SHP77 (cell line): Measurements from ENCODE around the gene ALLC.

Experiments used
- DNase-seq, 2 experiments: peaks; one replicate each; lab custom pipeline; 2025; lab: John Stamatoyannopoulos, UW

Gene ALLC

GRCh38 chr2:3639653-3640052, 18.3 kb upstream of the ALLC start:
- DNase-seq: no peak

DNA sequence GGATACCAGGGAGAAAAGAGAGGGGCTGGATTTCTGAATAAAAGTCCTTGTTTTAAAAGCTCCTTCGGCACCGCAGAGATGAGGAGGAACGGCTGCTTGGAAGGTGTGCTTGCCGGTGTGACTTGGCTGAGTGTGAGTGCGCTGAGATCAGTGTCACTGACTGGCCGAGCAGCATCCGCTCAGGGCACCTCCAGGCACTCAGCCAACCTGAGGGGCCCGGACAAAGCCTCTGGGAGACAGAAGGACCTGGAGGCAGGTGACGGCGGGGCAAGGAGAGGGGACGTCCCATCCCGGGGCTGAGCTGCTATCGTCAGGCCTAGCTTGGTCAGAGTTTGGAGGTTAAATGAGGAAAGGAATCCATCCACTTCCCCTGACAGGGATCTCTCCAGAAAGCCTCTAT, 16.8 kb upstream of the ALLC start:
- DNase-seq: no peak

GRCh38 chr2:3641841-3642421, 16.1 kb upstream of the ALLC start:
- DNase-seq: no peak

DNA sequence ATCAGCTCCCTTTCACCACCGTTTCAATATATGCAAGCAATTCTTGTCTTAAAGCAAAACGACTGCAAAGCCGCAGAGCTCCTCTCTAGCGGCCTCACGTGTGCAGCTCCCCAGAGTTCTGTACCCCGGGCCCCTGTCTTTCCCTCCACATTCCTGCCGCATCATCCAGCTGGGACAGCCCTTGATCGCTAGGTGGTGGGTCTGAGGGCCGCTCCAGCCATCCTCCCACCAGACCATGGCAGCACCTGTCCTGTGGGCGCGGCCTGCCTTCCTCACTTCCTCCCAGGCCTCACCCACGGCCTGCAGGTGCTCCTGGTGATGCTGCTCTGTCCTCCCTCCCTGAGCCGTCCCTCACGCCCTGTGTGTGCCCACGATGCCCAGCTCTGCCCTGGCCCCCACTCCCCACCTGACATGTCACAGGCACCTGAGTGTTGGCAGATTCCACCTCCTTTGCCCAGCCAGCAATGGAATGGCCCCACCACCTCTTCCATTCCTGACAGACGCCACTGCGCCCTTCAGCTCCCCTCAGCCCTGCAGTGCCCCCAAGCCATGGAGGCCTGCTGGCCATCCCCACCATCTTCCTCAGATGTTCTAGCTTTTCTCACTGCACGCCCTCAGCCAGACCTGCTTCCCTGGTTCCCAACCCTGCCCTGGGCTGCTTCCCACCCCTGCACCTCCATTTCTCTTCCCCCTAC, 15.3 kb upstream of the ALLC start:
- no peak for DNase-seq

- DNase-seq: no peak
These were observed 14.4 kb upstream of the ALLC start for GRCh38 chr2:3643371-3644245.

DNA sequence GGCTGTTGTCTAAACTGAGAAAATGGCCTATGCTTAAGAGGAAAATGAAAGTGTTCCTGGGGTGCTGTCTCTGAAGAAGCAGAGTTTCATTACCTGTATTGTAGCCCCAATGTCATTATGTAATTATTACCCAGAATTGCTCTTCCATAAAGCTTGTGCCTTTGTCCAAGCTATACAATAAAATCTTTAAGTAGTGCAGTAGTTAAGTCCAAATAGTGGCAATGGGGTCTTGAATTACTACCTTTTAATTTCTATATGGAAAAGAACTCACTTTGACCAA, 13.8 kb upstream of the ALLC start:
- no peak for DNase-seq

DNA sequence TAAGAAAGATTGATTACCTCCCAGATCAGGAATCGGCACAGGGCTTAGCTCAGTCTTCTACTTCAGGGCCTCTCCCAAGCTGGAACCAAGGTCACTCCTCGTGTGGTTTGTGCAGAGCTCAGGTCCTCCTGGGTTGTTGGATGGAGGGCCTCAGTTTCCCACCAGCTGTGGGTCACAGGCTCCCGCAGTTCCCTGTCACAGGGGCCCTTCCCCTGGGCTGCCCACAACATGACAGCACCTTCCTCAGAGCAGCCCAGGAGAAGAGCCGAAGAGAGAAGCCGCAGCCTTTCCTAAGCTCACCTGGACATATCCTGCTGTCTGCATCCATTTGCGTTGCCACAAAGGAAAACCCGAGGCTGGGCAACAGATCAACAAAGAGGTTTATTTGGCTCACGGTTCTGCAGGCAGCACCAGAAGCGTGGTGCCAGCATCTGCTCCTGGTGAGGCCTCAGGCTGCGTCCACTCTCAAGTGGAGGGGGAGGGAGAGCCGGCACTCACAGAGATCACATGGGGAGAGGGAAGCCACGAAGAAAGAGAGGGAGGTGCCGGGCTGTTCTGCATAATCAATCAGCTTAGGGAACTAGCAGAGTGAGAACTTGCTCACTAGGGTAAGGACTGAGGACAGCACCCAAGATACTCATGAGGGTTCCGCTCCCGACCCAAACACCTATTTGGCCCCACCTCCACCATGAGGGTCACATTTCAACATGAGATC, 13.0 kb upstream of the ALLC start:
- DNase-seq: no peak

GRCh38 chr2:3645745-3646389, 12.1 kb upstream of the ALLC start:
- DNase-seq: no peak

- no peak for DNase-seq
These were observed 11.6 kb upstream of the ALLC start for GRCh38 chr2:3646446-3646845.

GRCh38 chr2:3647246-3647645, 10.8 kb upstream of the ALLC start:
- no peak for DNase-seq

DNA sequence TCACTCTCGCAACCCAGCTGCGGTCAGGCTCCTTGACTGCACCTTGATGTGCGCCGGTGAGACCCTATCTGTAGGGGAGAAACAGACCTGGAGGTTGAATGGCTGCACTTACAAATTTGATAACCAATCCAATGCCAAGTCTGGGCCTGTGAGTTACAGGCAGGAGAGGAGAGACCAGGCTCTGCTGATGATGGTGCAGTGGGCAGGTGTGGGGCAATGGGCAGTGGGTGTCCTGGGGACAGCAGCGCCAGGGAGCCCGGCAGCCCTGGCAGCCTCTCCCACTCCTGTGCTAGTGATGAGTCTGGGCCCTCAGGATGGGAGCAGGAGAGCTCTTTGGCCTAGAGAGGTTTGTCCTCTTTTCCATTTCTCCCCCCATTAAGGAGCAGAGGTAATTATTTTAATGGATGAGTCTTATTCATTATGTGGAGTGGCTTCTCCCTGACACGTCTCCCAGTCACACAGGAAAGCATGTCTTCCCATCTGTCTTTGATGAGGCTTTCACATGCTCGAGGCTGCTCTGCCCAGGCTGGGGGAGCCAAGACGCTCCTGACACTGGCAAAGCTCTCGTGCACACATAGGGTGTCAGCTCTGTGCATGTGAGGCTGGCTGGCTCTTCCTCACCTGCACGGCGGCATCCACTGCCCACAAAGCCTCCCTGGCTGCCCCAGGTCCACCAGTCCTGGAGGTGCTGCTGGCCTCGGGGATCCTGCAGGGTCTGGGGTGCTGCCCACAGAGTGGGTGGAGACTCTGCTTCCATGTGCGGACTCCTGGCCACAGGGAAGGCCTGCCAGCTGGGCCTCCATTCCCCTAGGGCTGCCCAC, 10.0 kb upstream of the ALLC start:
- no peak for DNase-seq

DNA sequence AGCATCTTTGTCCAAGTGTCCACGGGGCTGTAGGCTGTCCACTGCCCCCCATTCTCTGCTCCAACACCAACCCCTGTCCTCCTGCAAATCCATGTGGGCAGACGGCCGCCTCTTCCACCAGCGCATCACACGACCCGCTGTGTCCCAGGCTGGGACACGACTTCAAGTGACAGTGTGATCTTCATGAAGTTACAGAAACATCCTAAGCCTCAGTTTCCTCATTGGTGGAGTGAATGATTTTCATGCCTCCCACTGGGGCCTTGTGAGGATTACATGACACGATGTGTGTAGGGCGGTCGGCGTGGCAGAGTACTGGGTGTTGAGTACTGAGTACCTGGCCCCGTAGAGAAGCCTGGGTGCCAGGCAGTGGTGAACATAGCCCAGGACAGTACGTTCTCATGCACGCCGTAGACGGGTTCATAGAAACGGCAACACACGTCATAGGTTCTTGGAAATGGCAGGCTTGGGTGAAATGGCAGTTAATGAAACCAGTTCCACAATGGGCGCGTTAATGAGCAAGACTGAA, 9.3 kb upstream of the ALLC start:
- DNase-seq: no peak

DNA sequence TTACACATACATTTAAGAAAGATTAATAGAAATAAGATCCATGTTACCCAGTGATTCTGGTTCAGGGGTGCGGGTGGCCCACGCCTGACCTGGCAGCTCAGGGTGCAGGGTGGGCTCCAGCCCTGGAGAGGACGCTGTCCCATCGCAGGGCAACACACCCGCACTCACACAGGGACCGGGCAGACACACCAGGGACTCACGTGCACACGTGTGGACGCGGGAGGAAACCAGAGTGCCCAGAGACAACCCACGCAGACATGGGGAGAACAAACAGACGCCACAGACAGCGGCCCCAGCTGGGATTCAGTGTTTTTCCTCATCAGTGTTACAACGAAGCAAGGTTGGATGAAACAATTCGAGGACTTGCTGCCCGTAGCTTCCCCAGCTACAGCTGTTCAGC, 8.4 kb upstream of the ALLC start:
- DNase-seq: peak in 1 of 2 experiments; percentile 39

GRCh38 chr2:3650140-3650920, 7.7 kb upstream of the ALLC start:
- DNase-seq: peak; percentile 63 to 70

DNA sequence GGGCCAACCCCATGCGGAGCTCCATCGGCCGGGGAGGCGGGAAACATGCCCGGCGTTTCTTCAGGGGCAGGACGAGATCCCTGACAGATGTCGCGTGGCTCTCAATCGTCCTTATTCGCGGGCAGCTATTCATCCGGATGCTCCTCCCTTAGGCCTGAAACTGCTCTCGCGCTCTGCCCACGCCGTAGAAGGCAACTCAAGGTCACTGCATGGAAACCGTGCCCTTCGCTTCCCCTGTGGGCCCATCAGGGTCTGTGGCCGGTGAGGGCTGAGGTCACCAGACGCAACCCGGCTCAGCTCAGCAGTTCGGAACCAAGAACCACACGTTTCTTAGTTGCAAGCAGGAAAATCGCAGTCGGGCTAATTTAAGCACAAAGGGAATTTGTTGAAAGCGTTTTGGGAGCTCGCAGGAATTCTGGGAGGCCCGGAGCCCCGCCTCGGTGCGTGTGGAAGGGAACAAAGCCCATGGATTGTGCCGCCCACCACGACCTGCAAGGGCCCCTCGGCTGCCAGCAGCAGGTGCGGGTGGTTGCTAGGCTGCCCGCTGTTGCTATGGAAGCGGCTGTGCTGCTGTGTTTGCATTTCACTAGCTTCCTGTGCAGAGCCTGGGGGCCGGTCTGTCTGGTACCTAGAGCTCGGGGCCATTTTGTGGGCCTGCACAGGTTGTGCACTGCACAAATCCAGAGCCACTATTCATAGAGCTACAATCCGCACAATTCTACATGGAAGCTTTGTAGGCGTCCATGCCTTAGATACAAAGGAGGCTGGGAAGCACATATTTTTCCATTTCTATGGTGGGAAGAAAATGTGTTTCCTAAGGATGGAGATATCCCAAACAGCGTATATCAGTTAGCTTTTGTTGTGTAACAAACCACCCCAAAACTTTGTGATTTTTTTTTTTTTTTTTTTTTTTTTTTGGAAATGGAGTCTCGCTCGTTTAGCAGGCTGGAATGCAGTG, 6.0 kb upstream of the ALLC start:
- DNase-seq: peak; percentile 98 to 99

- DNase-seq: no peak
These were observed 4.9 kb upstream of the ALLC start for GRCh38 chr2:3652896-3653625.

DNA sequence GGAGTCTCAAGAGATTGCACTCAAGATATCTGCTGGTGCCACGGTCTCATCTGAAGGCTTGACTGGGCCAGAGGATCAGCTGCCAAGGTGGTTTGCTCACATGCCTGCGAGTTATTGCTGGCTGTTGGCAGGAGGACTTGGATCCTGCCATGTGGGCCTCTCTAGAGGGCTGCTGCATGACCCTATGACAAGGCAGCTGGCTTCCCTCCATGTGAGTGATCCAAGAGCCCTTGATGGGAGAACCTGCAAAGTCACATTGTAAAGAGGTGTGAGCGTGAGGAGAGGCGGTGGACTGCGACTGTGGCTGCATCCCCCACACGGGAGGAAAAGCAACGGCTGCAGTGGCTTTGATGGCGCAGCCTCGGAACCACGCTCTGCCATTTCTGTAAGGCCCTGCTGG, 4.0 kb upstream of the ALLC start:
- peak in 1 of 2 experiments; percentile 22 for DNase-seq

- no peak for DNase-seq
These were observed 3.3 kb upstream of the ALLC start for GRCh38 chr2:3654531-3655225.
